HEK293 (cell line): ENCODE results near the gene SVIL.
"Not testable (repeated sequence)": the region's sequence is repeated elsewhere in the genome, so short reads cannot be mapped to it uniquely, and the experiment has no call there.

ENCODE experiments used
- CTCF ChIA-PET: fragments of 350-600 bp; formaldehyde crosslinking; extraction: SDS; loops from one replicate; lab custom pipeline; 2021; ENCODE audit warnings: antibody characterized with exemption; lab: Yijun Ruan, JAX
- POLR2A ChIA-PET: fragments of 300-600 bp; formaldehyde crosslinking; extraction: SDS; loops from one replicate; lab custom pipeline; 2020; ENCODE audit warnings: antibody characterized with exemption, inconsistent platforms; lab: Yijun Ruan, JAX
- H3K27ac ChIP-seq: fragments of 200-500 bp; sonication (Bioruptor generic); 2 replicates; pipeline ENCODE4 v1.5.1; 2014; ENCODE audit warnings: low read depth, low read length, control low read depth, inconsistent platforms; ENCODE audit errors: extremely low read depth
- H3K36me3 ChIP-seq, 2 experiments: fragments of 200-500 bp in 1 of 2; sonication (Bioruptor generic) in 1 of 2; 1 replicate in 1 of 2; 2 replicates in 1 of 2; pipeline ENCODE4 v1.5.1; 2014 to 2017; ENCODE audit warnings: inconsistent platforms in 2 of 2, low read length in 2 of 2; ENCODE audit not compliant: control insufficient read depth in 2 of 2, insufficient read depth in 1 of 2
- H3K4me1 ChIP-seq: fragments of 200-500 bp; sonication (Bioruptor generic); 2 replicates; pipeline ENCODE4 v1.5.1; 2014; ENCODE audit warnings: mild to moderate bottlenecking, low read length, inconsistent platforms; ENCODE audit not compliant: control insufficient read depth, insufficient read depth
- H3K4me3 ChIP-seq: 2 replicates; pipeline ENCODE4 v1.5.1; 2011; ENCODE audit warnings: low read depth, mild to moderate bottlenecking, control low read depth, low read length, moderate library complexity
- H3K9me3 ChIP-seq: fragments of 200-500 bp; sonication (Bioruptor generic); 2 replicates; pipeline ENCODE4 v1.5.1; 2014; ENCODE audit warnings: low read depth, low read length, inconsistent platforms; ENCODE audit not compliant: control insufficient read depth, insufficient read depth
- SCRT1 ChIP-seq: fragments of 450-650 bp; formaldehyde crosslinking; IDR thresholded peaks from 2 replicates; pipeline ENCODE4 v1.5.1; 2016; ENCODE audit warnings: missing biosample characterization, missing genetic modification characterization, borderline replicate concordance
- SETDB1 ChIP-seq: IDR thresholded peaks from one replicate; pipeline ENCODE4 v1.6.1; 2017; ENCODE audit warnings: mild to moderate bottlenecking, low read length, moderate library complexity, mixed read lengths; ENCODE audit not compliant: insufficient read length
- SP3 ChIP-seq: fragments of 450-650 bp; formaldehyde crosslinking; IDR thresholded peaks from 2 replicates; pipeline ENCODE4 v1.5.1; 2016; ENCODE audit warnings: missing biosample characterization, missing genetic modification characterization
- TRIM28 ChIP-seq: IDR thresholded peaks from 2 replicates; pipeline ENCODE4 v1.6.1; 2011; ENCODE audit warnings: low read length, control low read depth, borderline replicate concordance
- YY2 ChIP-seq: fragments of 450-650 bp; formaldehyde crosslinking; IDR thresholded peaks from 2 replicates; pipeline ENCODE4 v1.5.1; 2016; ENCODE audit warnings: missing biosample characterization, missing genetic modification characterization
- ZNF146 ChIP-seq: fragments of 450-650 bp; formaldehyde crosslinking; IDR thresholded peaks from 2 replicates; pipeline ENCODE4 v1.5.1; 2016; ENCODE audit warnings: missing biosample characterization, missing genetic modification characterization
- ZNF19 ChIP-seq: fragments of 450-650 bp; formaldehyde crosslinking; IDR thresholded peaks from 2 replicates; pipeline ENCODE4; 2016; ENCODE audit warnings: missing biosample characterization, missing genetic modification characterization, low read depth
- ZNF248 ChIP-seq: fragments of 450-650 bp; formaldehyde crosslinking; IDR thresholded peaks from 2 replicates; pipeline ENCODE4 v1.5.1; 2017; ENCODE audit warnings: missing biosample characterization, missing genetic modification characterization
- ZNF292 ChIP-seq: fragments of 450-650 bp; formaldehyde crosslinking; IDR thresholded peaks from 2 replicates; pipeline ENCODE4 v1.5.1; 2016; ENCODE audit warnings: low read depth, missing biosample characterization, missing genetic modification characterization, borderline replicate concordance
- ZNF324 ChIP-seq: fragments of 450-650 bp; formaldehyde crosslinking; IDR thresholded peaks from 2 replicates; pipeline ENCODE4 v1.5.1; 2016; ENCODE audit warnings: missing biosample characterization, missing genetic modification characterization
- ZNF391 ChIP-seq: fragments of 450-650 bp; formaldehyde crosslinking; IDR thresholded peaks from 2 replicates; pipeline ENCODE4 v1.5.1; 2016; ENCODE audit warnings: low read depth, missing biosample characterization, missing genetic modification characterization, borderline replicate concordance
- ZNF423 ChIP-seq: fragments of 450-650 bp; formaldehyde crosslinking; IDR thresholded peaks from 2 replicates; pipeline ENCODE4 v1.5.1; 2016; ENCODE audit warnings: missing biosample characterization, missing genetic modification characterization
- ZNF558 ChIP-seq: fragments of 450-650 bp; formaldehyde crosslinking; IDR thresholded peaks from 2 replicates; pipeline ENCODE4 v1.5.1; 2016; ENCODE audit warnings: missing biosample characterization, missing genetic modification characterization
- ZNF561 ChIP-seq: fragments of 450-650 bp; IDR thresholded peaks from 2 replicates; pipeline ENCODE4 v1.5.1; 2018; ENCODE audit warnings: missing biosample characterization, missing genetic modification characterization, borderline replicate concordance
- ZNF623 ChIP-seq: fragments of 450-650 bp; formaldehyde crosslinking; IDR thresholded peaks from 2 replicates; pipeline ENCODE4 v1.5.1; 2016; ENCODE audit warnings: missing biosample characterization, missing genetic modification characterization
- ZNF629 ChIP-seq: fragments of 450-650 bp; formaldehyde crosslinking; IDR thresholded peaks from 2 replicates; pipeline ENCODE4 v1.5.1; 2017; ENCODE audit warnings: missing biosample characterization, missing genetic modification characterization
- ZNF658 ChIP-seq: fragments of 450-650 bp; formaldehyde crosslinking; IDR thresholded peaks from 2 replicates; pipeline ENCODE4; 2016; ENCODE audit warnings: missing biosample characterization, missing genetic modification characterization
- ZNF660 ChIP-seq: fragments of 450-650 bp; IDR thresholded peaks from 2 replicates; pipeline ENCODE4 v1.5.1; 2018; ENCODE audit warnings: missing biosample characterization, mild to moderate bottlenecking, missing genetic modification characterization
- ZNF76 ChIP-seq: fragments of 450-650 bp; formaldehyde crosslinking; IDR thresholded peaks from 2 replicates; pipeline ENCODE4; 2016; ENCODE audit warnings: low read depth, missing biosample characterization, missing genetic modification characterization, borderline replicate concordance
- ZXDB ChIP-seq: fragments of 450-650 bp; formaldehyde crosslinking; IDR thresholded peaks from 2 replicates; pipeline ENCODE4 v1.5.1; 2016; ENCODE audit warnings: missing biosample characterization, missing genetic modification characterization
- TF ChIP-seq, protein P1 (sequence below): fragments of 450-650 bp; formaldehyde crosslinking; IDR thresholded peaks from 2 replicates; pipeline ENCODE4 v1.5.1; 2016; ENCODE audit warnings: missing biosample characterization, missing genetic modification characterization
- TF ChIP-seq, protein P2 (sequence below): fragments of 450-650 bp; formaldehyde crosslinking; IDR thresholded peaks from 2 replicates; pipeline ENCODE4 v1.5.1; 2016; ENCODE audit warnings: missing biosample characterization, missing genetic modification characterization
- TF ChIP-seq, protein P3 (sequence below): IDR thresholded peaks from 2 replicates; pipeline ENCODE4 v1.6.1; 2011; ENCODE audit warnings: mild to moderate bottlenecking, low read depth, low read length, borderline replicate concordance
- TF ChIP-seq, protein P4 (sequence below): fragments of 450-650 bp; IDR thresholded peaks from 2 replicates; pipeline ENCODE4 v1.5.1; 2018; ENCODE audit warnings: missing biosample characterization, mild to moderate bottlenecking, missing genetic modification characterization

The SVIL gene

DNA sequence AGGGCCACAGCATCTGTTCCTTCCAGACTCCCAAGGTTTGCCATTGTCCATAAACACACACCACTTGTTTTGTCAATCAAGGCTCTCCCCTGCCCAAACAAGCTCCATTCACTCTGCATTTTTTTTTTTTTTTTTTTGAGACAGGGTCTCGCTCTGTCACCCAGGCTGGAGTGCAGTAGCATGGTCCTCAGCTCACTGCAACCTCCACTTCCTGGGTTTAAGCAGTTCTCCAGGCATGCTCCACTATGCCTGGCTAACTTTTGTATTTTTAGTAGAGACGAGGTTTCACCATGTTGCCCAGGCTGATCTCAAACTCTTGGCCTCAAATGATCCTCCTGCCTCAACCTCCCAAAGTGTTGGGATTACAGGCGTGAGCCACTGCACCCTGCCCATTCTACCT lies 24.4 kb downstream of the SVIL start:
- POLR2A ChIA-PET, H3K27ac ChIP-seq, H3K36me3 ChIP-seq, H3K9me3 ChIP-seq, H3K4me3 ChIP-seq, H3K4me1 ChIP-seq: not testable (repeated sequence)
- CTCF ChIA-PET = interaction anchor here (0.7 kb wide), 1 partner anchor 52 kb away, joined by 3 read pairs; no protein-coding TSS in a partner anchor

DNA sequence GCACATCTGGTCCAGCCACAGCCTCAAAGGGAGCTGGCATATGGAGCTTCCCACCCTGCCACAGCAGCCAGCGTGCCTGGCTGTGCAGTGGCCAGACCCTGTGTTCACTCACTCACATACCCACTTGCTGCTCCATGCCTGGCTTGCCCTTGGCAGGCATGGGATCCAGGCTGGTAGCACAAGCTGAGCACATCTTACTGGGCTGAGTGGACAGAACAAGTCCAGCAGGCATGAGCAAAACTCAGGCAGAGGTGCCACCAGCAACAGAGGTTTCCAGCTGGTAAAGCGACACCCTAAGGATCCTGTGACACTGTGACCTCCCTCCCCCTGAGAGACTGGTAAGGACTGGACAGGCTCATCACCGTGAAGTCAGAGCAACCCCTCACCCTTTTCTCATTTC lies 25.1 kb downstream of the SVIL start:
- ChIA-PET CTCF (interaction anchor here (0.7 kb wide), 1 partner anchor 52 kb away, joined by 3 read pairs; no protein-coding TSS in a partner anchor), POLR2A (no interaction called here)
- H3K27ac ChIP-seq = no peak overlapping the region
- H3K4me3 ChIP-seq = no peak overlapping the region
- TF ChIP-seq ZNF561 (tag by site-specific recombination) (no peak), ZNF423 (tag by site-specific recombination) (no peak), ZNF660 (tag by site-specific recombination) (no peak), SP3 (tag by site-specific recombination) (no peak), ZNF19 (tag by site-specific recombination) (no peak), ZNF248 (no peak), ZNF76 (tag by site-specific recombination) (no peak), ZNF146 (tag by site-specific recombination) (no peak), ZNF391 (no peak), ZNF558 (tag by site-specific recombination) (no peak), ZNF623 (tag by site-specific recombination) (no peak), ZXDB (no peak), ZNF629 (tag by site-specific recombination) (no peak), YY2 (tag by site-specific recombination) (no peak), TRIM28 (no peak)
- TF ChIP-seq, protein P1, sequence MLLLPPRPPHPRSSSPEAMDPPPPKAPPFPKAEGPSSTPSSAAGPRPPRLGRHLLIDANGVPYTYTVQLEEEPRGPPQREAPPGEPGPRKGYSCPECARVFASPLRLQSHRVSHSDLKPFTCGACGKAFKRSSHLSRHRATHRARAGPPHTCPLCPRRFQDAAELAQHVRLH (tag by site-specific recombination) = no peak
- TF ChIP-seq, protein P2, sequence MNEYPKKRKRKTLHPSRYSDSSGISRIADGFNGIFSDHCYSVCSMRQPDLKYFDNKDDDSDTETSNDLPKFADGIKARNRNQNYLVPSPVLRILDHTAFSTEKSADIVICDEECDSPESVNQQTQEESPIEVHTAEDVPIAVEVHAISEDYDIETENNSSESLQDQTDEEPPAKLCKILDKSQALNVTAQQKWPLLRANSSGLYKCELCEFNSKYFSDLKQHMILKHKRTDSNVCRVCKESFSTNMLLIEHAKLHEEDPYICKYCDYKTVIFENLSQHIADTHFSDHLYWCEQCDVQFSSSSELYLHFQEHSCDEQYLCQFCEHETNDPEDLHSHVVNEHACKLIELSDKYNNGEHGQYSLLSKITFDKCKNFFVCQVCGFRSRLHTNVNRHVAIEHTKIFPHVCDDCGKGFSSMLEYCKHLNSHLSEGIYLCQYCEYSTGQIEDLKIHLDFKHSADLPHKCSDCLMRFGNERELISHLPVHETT (tag by site-specific recombination) = no peak
- TF ChIP-seq, protein P3, sequence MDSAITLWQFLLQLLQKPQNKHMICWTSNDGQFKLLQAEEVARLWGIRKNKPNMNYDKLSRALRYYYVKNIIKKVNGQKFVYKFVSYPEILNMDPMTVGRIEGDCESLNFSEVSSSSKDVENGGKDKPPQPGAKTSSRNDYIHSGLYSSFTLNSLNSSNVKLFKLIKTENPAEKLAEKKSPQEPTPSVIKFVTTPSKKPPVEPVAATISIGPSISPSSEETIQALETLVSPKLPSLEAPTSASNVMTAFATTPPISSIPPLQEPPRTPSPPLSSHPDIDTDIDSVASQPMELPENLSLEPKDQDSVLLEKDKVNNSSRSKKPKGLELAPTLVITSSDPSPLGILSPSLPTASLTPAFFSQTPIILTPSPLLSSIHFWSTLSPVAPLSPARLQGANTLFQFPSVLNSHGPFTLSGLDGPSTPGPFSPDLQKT = no peak
- no peaks in the 10 kb centered on the region for H3K4me1 ChIP-seq
- H3K36me3 ChIP-seq = peaks cover 0 to 3% of the 10 kb centered on the region in 2 experiments; a peak in 1 of 3 replicates
- no peaks in the 10 kb centered on the region for H3K9me3 ChIP-seq

DNA sequence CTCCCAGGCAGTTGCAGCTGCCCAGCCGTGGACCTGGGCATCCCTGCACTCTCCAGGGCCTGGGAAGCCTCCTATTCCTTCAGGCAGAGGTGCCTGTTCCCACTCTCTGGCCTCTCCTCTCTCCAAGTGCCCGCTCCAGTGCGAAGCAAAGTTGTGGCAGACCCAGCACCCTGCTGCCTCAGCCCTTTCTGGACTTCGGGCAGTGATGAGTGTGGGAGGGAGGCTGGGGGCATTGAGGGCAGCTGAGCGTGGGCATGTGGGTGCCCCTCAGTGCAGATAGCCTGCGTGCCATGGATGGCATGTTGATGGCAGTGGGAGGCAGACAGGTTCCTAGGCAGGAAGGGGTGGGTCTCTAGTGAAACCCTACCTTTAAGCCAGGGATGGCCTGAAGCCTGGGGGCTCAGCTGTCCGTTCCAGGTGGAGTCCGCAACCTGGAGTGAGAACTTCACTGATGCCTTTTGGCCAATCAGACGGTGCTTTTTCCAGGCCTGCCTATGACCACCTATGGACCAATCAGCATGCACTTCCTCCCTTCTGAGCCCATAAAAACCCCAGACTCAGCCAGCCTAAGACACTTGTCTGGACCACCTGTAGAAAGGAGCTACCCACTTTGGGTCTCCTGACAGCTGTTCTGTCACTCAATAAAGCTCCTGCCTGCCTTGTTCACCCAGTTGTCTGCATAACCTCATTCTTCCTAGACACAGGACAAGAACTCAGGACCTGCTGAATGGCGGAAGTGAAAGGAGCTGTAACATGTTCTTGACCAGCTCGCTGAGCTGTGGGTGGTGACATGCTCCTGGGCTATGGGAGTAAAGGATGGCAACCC lies 26.1 kb downstream of the SVIL start:
- Histone ChIP-seq H3K36me3 (peaks cover 0 to 3% of the 10 kb centered on the region in 2 experiments; a peak in 1 of 3 replicates), H3K4me1 (no peaks in the 10 kb centered on the region), H3K27ac (no peak overlapping the region), H3K4me3 (no peak overlapping the region), H3K9me3 (no peaks in the 10 kb centered on the region)
- ChIA-PET POLR2A (no interaction called here), CTCF (interaction anchor here (0.7 kb wide), 1 partner anchor 17 kb away, joined by 3 read pairs; no protein-coding TSS in a partner anchor)
- no peak for TF ChIP-seq ZNF292 (tag by site-specific recombination)
- TF ChIP-seq SETDB1 = peak; percentile 66
- 0 out of 2 replicates have a peak, but pooled peaks have one; percentile 25 for TF ChIP-seq SCRT1
- TF ChIP-seq, protein P4, sequence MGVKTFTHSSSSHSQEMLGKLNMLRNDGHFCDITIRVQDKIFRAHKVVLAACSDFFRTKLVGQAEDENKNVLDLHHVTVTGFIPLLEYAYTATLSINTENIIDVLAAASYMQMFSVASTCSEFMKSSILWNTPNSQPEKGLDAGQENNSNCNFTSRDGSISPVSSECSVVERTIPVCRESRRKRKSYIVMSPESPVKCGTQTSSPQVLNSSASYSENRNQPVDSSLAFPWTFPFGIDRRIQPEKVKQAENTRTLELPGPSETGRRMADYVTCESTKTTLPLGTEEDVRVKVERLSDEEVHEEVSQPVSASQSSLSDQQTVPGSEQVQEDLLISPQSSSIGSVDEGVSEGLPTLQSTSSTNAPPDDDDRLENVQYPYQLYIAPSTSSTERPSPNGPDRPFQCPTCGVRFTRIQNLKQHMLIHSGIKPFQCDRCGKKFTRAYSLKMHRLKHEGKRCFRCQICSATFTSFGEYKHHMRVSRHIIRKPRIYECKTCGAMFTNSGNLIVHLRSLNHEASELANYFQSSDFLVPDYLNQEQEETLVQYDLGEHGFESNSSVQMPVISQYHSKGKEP (tag by site-specific recombination) = no peak
- TF ChIP-seq ZNF324 (tag by site-specific recombination) = no peak
- no peak for TF ChIP-seq ZNF658 (tag by site-specific recombination)
